Hematopoietic multipotent progenitor cell treated with erythropoietin and hydrocortisone succinate and interleukin-3 and kit ligand, for 6 days (in vitro differentiated cells): ENCODE data around the gene CERS2.
"Not testable (repeated sequence)": the region's sequence is repeated elsewhere in the genome, so short reads cannot be mapped to it uniquely, and the experiment has no call there.

Experiments
- DNase-seq: peaks from one replicate; pipeline ENCODE4 v3.0.0-alpha.2; 2015

The CERS2 gene

DNA sequence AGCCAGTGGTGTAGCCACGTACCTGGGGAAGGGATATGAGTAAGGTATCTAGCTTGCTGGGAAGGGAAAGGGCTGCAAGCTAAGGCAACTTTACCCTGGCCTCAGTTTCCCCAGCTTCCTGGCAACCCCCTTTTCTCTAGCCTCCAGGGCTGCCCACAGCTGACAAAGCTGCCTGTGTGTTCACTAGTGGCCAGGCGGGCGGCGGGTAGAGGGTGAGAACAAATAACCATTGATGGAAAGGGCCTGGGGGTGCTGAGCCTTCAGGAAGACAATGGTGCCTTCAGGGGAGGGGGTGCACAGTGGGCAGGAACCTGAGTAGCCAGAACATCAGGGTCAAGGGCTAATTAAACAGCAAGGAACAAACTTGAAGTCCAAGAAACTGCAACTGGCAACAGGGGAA is 6.1 kb downstream of the CERS2 start:
- no peak for DNase-seq

DNA sequence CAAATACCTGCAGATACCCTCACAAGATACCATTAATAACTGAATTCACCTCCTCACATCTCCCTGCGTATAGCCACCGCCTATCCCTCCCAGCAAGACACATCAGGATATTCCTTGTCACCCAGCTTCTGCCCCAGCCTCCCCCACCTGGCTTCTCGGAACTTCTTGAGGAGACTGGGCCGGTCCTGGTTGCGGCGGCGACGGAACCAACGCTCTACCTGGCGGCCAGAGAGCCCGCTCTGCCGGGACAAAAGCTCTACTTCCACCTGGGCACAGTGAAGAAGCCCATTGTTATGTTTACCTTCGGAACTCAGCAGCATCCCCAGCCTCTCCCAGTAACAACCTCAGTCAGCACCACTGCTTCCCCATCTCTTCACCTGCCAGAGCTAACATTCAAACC is 6.7 kb downstream of the CERS2 start:
- DNase-seq, result no peak

DNA sequence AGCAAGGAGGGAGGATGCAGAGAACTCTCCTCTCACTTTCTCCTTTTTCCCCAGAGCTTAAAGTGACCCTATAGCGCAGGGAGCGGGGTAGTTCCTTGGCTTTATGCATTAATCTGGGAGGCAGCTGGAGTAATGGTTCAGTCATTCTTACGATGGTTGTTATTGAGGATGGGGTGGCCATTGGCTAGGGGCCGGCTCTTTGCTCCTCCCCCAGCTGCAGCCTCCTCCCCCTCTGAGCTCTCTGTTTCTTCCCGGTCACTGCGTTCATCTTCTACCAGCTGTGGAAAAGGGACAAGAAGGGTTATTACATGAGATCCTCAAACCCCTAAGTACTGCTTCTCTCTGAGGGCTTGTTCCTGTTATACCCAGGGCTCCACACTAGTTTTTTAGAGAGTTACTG is 8.6 kb downstream of the CERS2 start:
- DNase-seq, result no peak

DNA sequence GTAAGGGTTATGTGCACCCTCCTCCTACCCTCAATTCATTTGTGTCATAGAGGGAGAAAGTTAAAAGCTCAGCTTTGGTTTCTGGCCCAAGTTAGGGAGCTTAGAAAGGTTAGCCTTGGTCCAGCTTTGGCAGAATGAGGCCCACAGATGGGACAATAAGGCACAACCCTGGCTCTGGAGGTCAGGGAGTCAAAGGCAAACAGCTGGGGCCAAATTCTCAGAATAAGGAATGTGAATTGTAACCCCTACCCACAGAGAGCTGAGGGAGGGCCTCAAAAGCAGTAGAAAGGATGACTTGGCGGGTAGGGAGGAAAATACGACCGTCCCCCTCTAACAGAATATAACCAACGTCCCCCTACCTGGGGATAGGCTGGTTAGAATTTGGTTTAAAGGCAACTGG is 9.0 kb downstream of the CERS2 start:
- no peak for DNase-seq

DNA sequence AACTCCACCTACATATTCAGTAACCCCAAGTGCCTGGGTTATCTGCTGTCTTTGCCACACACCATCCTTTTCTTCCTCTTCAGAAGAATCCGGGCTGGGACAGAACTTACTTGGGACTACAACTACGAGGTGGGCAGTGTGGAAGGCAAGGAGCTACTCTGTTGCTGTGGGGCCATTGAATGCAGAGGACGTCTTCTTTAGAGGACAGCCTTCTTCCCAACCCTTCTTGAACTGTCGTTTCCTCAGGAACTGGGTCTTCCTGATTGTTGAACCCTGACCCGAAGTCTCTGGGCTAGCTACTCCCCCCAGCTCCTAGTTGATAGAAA is 10.5 kb downstream of the CERS2 start:
- DNase-seq, result no peak

DNA sequence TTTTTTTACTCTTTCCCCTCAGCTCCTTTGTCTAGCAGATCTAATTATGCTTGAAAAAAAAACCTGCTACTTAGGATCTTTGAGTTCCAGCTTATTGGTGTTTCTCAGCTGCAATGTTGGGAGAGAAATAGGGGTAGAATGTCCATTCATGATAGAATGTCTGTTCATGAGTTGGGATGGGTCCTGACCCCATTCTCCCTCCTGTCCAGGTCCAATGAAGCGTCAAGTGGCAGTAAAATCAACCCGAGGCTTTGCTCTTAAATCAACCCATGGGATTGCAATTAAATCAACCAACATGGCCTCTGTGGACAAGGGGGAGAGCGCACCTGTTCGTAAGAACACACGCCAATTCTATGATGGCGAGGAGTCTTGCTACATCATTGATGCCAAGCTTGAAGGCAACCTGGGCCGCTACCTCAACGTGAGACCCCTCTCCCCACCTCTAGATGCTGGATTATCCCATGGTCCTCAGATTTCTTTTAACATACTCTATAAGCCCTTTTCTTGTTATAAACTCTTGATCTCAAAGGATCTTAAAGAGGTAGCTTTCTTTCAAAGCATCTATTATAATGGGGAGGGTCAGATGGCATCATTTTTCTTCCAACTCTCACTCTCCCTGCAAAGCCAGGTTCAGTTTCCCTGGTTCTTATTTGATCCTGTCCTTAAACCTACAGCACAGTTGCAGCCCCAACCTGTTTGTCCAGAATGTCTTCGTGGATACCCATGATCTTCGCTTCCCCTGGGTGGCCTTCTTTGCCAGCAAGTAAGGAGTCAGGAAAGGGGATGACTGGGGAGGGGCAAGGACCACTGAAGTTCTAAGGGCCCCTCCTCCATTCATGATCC is 11.1 kb downstream of the CERS2 start:
- no peak for DNase-seq

DNA sequence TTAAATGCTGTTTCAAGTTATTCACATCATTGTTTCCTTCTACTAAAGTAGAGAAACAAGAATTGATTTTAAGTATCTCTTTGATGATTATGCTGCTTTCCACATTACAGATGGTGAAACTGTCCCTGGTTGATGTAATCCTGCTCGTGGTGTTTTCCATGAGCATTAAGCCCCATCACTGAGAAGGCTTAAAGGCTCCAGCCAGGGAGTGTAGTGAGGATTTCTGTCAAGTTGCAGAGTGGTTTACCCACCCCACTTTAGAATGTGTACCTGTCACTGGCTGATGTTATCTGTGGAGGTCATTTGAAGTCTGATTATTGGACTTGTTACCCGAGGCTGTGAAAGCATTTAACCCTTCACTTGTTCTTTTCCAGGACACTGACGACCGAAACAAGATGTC is 12.9 kb downstream of the CERS2 start:
- no peak for DNase-seq

DNA sequence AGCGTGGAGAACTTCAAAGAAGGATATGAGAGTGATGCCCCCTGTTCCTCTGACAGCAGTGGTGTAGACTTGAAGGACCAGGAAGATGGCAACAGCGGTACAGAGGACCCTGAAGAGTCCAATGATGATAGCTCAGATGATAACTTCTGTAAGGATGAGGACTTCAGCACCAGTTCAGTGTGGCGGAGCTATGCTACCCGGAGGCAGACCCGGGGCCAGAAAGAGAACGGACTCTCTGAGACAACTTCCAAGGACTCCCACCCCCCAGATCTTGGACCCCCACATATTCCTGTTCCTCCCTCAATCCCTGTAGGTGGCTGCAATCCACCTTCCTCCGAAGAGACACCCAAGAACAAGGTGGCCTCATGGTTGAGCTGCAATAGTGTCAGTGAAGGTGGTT is 14.0 kb downstream of the CERS2 start:
- no peak for DNase-seq

DNA sequence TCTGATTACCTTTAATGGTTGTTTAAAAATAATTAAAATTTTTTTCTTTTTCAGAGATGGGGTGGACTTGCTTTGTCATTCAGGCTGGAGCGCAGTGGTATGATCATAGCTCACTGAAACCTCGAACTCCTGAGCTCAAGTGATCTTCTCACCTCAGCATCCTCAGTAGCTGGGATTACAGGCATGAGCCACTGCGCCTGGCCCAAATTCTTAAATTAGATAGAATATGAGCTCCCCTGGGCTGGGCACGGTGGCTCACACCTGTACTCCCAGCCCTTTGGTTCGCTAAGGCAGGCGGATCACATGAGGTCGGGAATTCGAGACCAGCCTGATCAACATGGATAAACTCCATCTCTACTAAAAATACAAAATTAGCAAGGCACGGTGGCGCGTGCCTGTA is 17.0 kb downstream of the CERS2 start:
- no peak for DNase-seq

DNA sequence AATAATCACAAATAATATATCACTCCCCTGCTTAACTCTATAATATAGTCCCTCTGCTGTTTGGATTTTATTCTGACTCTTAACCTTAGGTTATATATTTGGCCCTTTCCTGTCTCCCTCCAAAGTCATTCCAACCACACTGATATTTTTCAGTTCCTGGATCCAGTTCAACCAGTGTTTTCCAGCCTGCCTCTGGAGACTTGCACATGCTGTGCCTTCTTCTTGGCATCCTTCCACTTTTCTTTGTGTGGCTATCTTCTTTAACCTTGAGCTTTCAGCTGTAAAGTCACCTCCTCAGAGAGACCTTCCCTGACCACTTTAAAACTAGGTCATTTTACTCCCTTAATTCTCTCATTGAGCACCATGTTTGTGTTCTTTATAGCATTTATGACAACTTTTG is 19.4 kb downstream of the CERS2 start:
- DNase-seq, result peak; percentile 81

DNA sequence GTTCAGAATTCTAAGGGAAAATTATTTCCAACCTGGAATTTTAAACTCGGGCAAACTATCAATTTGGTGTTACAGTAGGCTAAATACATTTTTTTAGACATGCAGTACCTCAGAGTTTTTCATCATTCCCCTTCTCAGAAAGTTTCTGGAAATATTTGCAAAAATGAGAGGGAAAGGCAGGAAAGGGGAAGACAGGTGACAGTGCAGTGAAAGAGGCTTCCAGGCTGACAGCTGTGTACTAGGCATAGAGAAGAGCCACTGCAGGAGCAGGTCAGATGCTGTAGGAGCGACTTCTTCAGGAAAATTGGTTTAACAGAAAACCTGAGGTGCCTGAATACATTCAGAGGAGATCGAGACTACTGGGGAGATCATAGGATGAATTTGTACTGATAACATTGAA is 19.9 kb downstream of the CERS2 start:
- no peak for DNase-seq

DNA sequence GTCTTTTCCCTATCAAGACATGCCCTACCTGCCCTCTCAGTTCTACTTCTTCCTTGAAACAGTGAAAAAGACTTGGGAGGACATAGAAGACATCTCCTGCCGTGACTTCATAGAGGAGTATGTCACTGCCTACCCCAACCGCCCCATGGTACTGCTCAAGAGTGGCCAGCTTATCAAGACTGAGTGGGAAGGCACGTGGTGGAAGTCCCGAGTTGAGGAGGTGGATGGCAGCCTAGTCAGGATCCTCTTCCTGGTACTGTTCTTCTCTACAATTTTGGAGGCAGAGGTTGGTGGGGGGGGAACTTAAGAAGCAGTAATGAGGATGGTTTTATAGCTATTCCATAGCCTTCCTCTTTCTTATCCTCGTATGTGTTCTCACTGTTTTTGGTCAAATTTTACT is 29.8 kb downstream of the CERS2 start:
- no peak for DNase-seq

DNA sequence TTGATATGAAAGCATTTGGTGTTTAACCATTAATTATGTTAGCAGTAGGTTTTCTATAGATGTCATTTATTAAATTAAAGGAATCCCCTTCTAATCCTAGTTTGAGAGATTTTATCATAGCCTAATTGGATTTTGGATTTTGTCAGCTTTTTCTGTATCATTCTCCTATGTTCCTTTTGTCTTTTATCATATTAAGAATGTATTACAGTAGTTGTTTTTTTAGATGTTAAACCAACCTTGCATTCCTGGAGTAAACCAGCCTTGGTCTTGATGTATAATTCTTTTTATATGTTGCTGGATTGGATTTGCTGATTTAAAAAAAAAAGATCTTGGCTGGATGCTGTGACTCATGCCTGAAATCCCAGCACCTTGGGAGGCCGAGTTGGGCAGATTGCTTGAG is 42.9 kb downstream of the CERS2 start:
- DNase-seq, result peak; percentile 45

DNA sequence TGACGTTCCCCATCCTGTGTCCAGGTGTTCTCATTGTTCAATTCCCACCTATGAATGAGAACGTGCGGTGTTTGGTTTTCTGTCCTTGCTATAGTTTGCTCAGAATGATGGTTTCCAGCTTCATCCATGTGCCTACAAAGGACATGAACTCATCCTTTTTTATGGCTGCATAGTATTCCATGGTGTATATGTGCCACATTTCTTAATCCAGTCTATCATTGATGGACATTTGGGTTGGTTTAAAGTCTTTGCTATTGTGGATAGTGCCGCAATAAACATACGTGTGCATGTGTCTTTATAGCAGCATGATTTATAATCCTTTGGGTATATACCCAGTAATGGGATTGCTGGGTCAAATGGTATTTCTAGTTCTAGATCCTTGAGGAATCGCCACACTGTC is 45.9 kb downstream of the CERS2 start:
- not testable (repeated sequence) for DNase-seq

DNA sequence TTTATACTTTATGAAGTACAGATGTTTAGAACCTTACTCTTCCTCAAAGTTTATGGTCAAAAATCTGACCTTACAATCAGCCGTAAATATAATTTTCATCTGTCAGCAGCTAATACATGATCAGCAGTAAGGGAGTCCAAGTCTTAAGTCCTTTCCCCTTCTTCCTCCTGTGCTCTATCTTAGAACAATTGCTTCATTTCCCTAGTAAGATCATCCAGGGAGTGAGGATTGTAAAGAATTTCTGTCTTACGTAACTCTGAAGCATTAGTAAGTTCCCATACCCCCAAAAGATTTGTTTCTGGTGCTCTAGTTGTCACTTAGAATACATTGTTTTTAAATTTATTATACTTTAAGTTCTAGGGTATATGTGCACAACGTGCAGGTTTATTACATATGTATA is 46.3 kb downstream of the CERS2 start:
- DNase-seq, result no peak

DNA sequence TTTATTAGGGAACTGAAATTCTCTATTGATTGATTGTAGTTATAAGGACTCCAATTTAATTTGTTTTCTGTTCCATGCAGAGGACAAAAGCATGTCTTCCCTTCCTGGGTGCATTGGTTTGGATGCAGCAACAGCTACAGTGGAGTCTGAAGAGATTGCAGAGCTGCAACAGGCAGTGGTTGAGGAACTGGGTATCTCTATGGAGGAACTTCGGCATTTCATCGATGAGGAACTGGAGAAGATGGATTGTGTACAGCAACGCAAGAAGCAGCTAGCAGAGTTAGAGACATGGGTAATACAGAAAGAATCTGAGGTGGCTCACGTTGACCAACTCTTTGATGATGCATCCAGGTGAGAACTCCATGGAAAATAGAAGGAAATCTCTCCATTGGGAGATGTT is 47.0 kb downstream of the CERS2 start:
- DNase-seq, result no peak

DNA sequence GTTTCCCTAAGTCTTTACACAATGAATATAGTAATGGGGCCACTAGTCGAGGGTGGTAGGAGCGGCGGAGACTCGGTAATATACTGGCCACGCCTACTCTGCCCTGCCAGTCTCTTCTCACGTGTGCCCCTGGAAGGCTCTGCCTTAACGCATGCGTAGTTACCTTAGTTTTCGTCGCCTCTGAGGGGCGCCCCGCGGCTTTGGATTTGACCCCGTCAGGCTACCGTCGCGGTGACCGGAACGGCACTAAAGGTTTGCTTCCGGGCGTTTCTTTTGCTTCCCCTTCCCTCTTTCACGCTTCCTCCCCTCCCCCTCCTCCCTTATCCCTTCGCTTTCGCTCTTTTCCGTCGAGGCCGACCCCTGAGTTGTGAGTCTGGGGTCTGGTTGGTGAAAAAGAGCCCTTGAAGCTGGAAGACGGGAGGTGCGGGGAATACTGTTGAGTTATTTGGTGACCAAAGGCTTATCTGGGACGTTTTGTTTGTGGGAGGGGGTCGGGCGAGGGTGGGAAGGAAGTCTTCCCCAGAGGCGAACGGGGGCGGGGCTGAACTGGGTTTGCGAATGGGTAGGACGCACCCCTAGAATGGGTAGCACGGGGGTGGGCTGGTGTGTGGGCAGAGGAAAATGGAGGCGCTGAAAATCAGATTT is 48.4 kb downstream of the CERS2 start, which contains the start of gene SETDB1:
SETDB1 (plus strand) TSS at position 267 of the 645 bp plus-strand sequence. CDS start 1,352 bp downstream, outside the sequence.
- DNase-seq, result peak; percentile 99

DNA sequence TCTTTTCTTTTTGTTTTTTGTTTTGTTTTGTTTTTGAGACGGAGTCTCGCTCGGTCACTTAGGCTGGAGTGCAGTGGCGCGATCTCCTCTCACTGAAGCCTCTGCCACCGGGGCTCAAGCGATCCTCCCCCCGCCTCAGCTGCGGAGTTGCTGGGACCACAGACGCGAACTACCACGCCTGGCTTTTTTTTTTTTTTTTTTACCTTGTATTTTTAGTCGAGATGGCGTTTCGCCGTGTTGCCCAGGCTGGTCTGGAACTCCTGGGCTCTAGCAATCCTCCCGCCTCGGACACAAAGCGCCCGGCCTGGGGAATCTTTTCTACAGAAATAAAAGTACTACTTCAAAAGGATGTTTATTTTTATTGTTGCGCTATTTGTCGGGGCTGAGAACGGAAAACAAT is 49.6 kb downstream of the CERS2 start:
- DNase-seq, result peak; percentile 25

DNA sequence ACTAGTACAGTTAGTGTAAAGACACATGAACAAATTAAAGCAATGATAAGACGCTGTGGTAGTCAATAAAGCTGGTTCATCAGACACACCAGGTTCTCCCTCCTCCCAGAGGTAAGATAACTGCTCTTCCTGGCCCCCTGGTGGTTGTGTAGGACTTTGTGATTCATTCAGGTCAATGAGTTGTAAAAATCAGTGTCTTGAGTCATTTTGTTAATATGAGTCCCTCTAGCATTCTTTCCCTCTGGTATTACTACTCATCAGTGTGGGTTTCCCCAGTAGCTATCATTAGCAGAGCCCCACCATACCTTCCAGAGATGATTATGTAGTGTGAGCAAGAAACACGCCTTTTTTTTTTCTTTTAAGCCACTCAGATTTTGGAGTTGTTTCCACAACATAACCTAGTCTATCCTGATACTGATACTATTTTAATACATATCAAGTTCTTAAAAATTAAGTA is 52.1 kb downstream of the CERS2 start:
- peak; percentile 94 for DNase-seq

DNA sequence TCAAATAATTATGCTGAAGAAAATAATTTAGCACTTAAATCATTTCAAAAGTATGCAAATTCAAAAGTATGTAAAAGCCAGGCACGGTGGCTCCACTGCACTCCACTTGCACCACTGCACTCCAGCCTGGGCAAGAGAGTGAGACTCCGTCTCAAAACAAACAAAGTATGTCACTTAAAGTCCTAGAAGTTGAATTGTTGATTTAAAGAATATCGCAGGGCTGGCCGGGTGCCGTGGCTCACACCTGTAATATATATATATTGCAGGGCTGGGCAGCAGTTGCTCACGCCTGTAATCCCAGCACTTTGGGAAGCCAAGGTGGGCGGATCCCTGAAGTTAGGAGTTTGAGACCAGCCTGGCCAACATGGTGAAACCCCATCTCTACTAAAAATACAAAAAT is 57.2 kb downstream of the CERS2 start:
- no peak for DNase-seq
